Ectodermal cell (in vitro differentiated cells): ENCODE data around the gene HCN2.

Experiments
- H3K27ac ChIP-seq: 2 replicates; pipeline ENCODE4 v1.7.0; 2013; ENCODE audit warnings: mild to moderate bottlenecking, low read depth, low read length; ENCODE audit not compliant: insufficient read depth, poor library complexity, severe bottlenecking
- H3K27me3 ChIP-seq: 2 replicates; pipeline ENCODE4 v1.7.0; 2013; ENCODE audit warnings: mild to moderate bottlenecking, low read length; ENCODE audit not compliant: insufficient read depth, control insufficient read depth, poor library complexity, severe bottlenecking
- H3K36me3 ChIP-seq: one replicate; pipeline ENCODE4 v1.7.0; 2013; ENCODE audit warnings: low read length; ENCODE audit not compliant: control insufficient read depth, insufficient read depth
- H3K4me1 ChIP-seq: one replicate; pipeline ENCODE4 v1.7.0; 2013; ENCODE audit warnings: low read length; ENCODE audit not compliant: control insufficient read depth, insufficient read depth
- H3K4me3 ChIP-seq: 2 replicates; pipeline ENCODE4 v1.7.0; 2013; ENCODE audit warnings: low read depth, low read length, control low read depth; ENCODE audit not compliant: insufficient read depth
- H3K9me3 ChIP-seq: 2 replicates; pipeline ENCODE4 v1.7.0; 2013; ENCODE audit warnings: mild to moderate bottlenecking, low read length, moderate library complexity; ENCODE audit not compliant: control insufficient read depth
- WGBS, 2 experiments: methylation state at CpG; one replicate each; pipeline ENCODE4 v1.1.7; 2013; ENCODE audit warnings: missing lambda C conversion rate in 2 of 2; 5-methylcytosine and 5-hydroxymethylcytosine counted together

Gene HCN2

DNA sequence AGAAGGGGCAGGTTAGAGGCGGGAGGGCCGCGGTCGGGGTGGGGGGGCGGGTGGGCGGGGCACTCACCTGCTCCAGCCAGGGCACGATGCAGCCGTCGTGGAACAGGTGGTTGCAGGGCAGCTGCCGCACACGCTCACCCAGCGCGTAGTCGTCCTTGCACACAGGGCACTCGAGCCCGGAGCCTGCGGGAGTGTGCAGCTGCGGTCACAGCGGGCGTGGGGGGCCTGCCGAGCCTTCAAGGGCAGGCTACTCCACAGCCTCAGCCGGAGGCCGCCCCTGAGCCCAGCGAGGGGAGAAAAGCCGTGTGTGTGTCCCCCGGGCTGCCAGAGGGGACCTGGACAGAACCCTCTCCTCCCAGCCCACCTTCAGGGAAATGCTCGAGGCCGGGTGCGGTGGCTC lies 58.6 kb downstream of the HCN2 start:
- Histone ChIP-seq H3K4me3 (no peak overlapping the region), H3K36me3 (peaks cover 16% of the 10 kb centered on the region), H3K4me1 (no peaks in the 10 kb centered on the region), H3K27me3 (no peaks in the 10 kb centered on the region), H3K27ac (no peak overlapping the region), H3K9me3 (no peaks in the 10 kb centered on the region)
- WGBS, 2 experiments: 94 to 95% methylated on average over 29 of the region's 29 CpGs

DNA sequence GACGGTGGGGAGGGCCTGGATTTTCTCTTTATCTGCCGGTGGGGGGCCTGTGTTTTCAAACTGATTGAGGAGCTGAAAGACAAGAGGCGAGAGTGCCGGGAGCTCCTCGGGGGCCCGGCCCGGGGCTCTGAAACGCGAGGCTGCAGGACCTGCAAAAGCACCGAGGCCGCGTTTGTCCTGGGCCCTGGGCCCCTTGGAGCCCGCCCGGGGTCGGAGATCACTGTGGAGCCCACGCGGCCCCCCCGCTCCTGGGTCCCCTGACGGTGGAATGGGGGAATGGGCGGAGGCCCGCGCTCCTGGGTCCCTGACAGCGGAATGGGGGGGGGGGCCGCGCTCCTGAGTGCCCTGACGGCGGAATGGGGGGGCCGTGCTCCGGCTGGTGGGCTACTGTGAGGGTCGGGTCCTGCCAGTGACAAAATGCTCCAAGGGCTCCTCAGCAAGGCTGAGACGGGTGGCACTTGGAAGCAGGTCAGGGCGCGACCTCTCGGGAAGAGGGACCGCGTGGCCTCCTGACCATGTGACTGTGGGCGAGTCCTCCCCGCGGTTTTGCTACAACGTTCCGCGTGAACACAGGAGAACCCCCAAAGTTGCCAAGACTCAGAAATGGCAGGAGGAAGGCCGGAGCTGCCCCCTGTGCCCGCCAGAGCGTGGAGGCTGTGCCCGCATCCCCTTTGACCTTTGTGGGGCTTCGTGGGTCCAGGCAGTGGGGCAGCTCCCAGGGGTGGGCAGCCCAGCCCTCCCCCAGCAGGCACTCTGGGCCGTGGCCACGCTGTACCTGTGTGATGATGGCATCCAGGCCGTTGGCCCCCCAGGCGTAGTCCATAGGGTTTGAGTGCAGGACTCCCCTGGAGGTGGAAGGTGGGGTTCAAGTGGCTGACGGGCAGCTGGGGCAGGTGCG lies 59.5 kb downstream of the HCN2 start:
- WGBS, 2 experiments: 95% methylated on average over 52 to 53 of the region's 53 CpGs
- H3K36me3 ChIP-seq: peaks cover 16% of the 10 kb centered on the region

DNA sequence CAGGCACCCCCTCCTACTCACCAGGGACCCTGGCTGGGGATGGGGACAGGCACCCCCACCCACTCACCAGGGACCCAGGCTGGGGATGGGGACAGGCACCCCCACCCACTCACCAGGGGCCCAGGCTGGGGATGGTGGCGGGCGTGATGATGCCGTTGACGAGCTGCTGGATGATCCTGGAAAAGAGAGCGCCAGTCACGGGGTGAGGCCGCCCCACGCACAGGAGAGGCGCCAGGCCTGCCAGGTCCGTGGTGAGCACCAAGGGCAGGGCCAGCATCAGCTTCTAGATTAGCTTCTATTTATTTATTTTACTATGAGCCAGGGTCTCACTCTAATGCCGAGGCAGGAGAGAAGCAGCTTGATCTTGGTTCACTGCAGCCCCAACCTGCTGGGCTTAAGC lies 60.4 kb downstream of the HCN2 start:
- Histone ChIP-seq H3K27ac (no peak overlapping the region), H3K4me3 (no peak overlapping the region), H3K27me3 (no peaks in the 10 kb centered on the region), H3K36me3 (peaks cover 16% of the 10 kb centered on the region), H3K9me3 (no peaks in the 10 kb centered on the region), H3K4me1 (no peaks in the 10 kb centered on the region)
- 95 to 98% methylated on average over 11 of the region's 11 CpGs for whole genome bisulfite sequencing, 2 experiments

More for the DNA sequence above, 59.5 kb downstream of the HCN2 start:
- Histone ChIP-seq H3K4me3 (no peak overlapping the region), H3K27me3 (no peaks in the 10 kb centered on the region), H3K4me1 (no peaks in the 10 kb centered on the region), H3K9me3 (no peaks in the 10 kb centered on the region), H3K27ac (no peak overlapping the region)

DNA sequence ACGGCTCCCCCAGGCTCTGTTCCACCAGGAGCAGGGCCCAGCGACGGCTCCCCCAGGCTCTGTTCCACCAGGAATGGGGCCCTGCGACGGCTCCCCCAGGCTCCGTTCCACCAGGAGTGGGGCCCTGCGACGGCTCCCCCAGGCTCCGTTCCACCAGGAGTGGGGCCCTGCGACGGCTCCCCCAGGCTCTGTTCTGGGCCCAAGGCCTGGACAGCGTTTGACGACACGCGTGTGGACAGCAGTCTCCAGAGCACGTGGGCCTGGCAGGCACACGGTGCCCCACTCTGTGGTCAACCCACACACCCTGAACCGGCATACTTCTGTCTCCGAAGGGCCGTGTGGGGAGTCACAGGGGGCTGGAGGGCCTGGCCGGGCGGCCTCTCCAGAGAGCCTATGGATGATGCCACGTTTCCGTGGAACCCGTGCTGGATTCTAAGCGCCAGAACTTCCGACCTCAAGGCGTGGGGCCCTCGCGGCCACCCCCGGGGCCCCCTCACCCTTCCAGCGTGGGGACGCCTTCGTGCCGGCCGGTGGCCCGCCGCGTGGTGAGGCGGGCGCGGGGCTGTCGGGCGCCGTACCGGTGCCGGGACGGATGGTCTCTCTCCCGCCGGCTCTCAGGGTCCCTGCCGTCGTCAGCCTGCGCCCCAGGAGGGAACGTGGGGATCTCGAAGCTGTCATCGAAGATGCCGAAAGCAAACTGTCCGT lies 61.6 kb downstream of the HCN2 start:
- 97% methylated on average over 58 of the region's 58 CpGs for WGBS, 2 experiments
- no peak overlapping the region for H3K4me3 ChIP-seq
- no peaks in the 10 kb centered on the region for H3K4me1 ChIP-seq
- peaks cover 16% of the 10 kb centered on the region for H3K36me3 ChIP-seq
- no peak overlapping the region for H3K27ac ChIP-seq
- H3K27me3 ChIP-seq: no peaks in the 10 kb centered on the region
- no peaks in the 10 kb centered on the region for H3K9me3 ChIP-seq

DNA sequence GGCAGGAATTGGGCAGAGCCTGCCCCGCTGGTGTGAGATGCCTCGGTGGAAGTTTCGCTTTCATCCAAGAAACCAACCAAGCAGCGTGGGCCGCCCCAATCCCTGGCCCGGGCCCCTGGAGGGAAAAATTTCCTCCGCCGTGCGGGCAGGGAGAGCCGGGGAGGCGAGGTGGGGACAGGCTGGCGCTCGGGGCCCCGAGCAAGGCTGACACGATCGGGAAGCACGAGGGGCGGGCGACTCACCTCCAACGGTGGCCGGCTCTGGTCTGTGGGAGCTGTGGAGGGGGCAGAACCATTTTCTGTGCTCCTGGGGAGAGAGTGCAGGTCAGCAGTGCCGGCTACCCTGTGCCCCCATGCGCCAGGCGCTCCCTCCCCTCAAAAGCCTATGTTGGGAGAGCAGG lies 62.3 kb downstream of the HCN2 start:
- Histone ChIP-seq H3K36me3 (peaks cover 16% of the 10 kb centered on the region), H3K27me3 (no peaks in the 10 kb centered on the region)
- WGBS, 2 experiments: 92 to 93% methylated on average over 24 of the region's 24 CpGs

DNA sequence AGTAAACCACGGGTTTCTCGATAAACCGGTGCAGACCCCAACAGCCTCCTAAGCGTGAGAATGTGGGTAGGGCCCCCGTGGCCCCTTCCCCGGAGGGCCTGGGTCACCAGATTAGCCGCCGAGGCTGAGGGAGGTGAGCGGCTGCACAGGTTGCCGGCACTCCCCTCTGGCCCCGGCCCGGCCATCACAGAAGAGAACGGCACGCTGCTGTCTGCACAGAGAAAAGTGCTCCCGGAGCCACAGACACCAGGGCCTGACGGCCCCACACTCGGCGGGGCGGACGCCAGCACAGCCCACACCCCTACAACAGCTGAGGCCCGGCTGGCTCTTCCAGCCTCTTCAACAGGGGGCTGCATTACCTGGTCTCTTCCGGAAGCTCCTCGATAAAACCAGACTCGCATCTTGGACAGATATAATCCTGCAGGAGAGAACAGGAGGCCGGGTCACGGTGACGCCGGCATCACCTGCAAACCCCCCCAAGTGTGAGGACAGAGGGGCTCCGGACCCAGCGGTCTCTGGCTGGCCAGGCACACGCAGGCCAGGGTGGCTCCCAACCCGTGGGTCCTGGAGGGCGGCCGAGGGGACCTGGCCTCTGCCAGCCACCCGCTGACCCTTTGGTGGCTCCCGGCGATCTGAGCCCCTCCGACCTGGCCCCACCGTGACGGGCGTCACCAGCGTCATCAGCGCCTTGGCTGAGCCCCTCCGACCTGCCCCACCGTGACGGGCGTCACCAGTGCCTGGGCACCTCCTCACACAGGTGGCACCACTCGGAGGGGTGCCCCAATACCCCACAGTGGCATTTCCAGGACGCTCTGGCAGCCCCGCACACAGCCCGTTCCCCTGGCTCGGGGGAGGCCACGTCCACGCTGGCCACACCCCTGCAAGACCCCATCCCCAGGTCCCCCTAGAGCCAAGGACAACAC lies 63.0 kb downstream of the HCN2 start:
- no peaks in the 10 kb centered on the region for H3K9me3 ChIP-seq
- H3K27ac ChIP-seq: no peak overlapping the region
- H3K36me3 ChIP-seq: peaks cover 16% of the 10 kb centered on the region
- 95 to 96% methylated on average over 54 of the region's 54 CpGs for WGBS, 2 experiments
- no peak overlapping the region for H3K4me3 ChIP-seq
- no peaks in the 10 kb centered on the region for H3K27me3 ChIP-seq
- no peaks in the 10 kb centered on the region for H3K4me1 ChIP-seq

More for the DNA sequence above, 62.3 kb downstream of the HCN2 start:
- no peaks in the 10 kb centered on the region for H3K4me1 ChIP-seq
- H3K9me3 ChIP-seq: no peaks in the 10 kb centered on the region
- H3K4me3 ChIP-seq: no peak overlapping the region
- no peak overlapping the region for H3K27ac ChIP-seq

DNA sequence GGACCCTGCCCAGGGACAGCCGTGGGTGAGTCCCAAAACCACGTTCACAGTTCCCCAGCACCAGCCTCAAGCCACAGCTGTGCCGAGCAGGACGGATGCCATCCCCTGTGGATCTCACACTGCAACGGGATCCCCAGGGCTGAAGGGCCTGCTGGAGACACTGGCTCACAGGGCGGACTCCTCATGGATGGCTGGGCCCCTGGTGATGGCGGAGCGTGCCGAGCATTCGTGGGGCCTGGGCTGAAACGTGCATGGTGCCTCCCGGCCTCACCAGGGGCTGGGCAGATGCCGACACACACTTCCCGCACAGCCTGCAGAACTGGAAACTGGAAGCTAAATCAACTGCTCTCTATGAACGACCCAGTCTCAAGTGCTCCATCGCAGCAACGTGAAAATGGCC lies 63.7 kb downstream of the HCN2 start:
- H3K4me3 ChIP-seq: no peak overlapping the region
- H3K36me3 ChIP-seq: peaks cover 16% of the 10 kb centered on the region
- no peaks in the 10 kb centered on the region for H3K27me3 ChIP-seq
- no peak overlapping the region for H3K27ac ChIP-seq
- no peaks in the 10 kb centered on the region for H3K9me3 ChIP-seq
- 96 to 97% methylated on average over 17 of the region's 17 CpGs for WGBS, 2 experiments
- H3K4me1 ChIP-seq: no peaks in the 10 kb centered on the region

DNA sequence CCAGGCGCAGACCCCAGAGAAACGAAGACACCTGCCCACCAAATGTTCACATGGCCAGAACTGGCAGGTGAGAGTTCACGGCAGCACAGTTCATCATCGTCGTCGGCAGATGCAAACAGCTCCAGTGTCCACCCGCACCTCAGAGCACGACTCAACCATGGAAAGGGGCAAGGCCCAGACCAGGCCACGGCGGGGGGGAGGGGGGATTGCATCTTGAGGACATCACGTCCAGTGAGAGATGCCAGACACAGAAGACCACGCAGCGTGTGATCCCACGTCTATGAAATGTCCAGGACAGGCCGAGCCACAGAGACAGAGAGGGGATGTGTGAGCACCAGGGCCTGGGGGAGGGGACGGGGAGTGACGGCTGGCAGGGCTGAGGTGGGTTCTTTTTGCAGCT lies 66.0 kb downstream of the HCN2 start:
- peaks cover 5% of the 10 kb centered on the region for H3K4me1 ChIP-seq
- no peak overlapping the region for H3K27ac ChIP-seq
- WGBS, 2 experiments: 94 to 96% methylated on average over 17 of the region's 17 CpGs
- no peaks in the 10 kb centered on the region for H3K9me3 ChIP-seq
- H3K36me3 ChIP-seq: peaks cover 15% of the 10 kb centered on the region
- no peaks in the 10 kb centered on the region for H3K27me3 ChIP-seq
- H3K4me3 ChIP-seq: no peak overlapping the region

DNA sequence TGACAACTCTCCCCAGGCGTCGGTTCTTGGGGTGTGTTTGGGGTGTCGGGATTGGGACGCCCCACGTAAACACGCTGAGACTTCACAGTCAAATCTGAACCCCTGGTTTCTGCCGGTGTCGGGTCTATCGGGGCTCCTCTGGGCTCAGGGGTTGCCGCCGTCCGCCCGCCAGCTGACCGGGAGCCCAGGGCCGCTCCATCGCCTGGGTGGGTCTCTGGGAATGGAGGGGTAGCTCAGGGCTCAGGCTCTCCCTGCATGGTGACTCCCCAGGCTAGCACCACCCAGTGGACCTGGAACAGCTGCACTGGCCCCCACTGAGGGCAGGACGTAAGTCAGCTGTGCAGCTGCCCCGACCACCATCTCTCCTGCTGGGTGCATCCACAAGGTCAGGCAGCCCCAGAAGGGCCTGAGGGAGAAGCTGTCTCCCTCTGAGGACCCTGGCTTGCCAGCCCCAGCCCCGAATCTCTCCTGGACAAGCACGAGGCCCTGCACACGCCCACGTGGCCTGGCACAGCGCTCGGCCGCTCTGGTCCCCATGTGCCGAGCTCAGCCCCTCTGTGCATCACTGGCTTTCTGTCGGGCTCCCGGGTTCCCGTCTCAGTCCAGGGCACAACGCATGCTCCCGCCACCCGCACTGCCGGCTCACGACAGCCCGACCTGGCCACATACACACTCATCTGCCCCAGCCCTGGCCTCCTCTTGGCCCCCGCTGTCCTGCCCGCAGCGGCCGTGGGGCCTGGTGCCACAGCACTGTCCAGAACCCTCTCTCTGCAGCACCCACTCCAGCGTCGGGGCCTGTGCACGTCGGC lies 67.3 kb downstream of the HCN2 start:
- Histone ChIP-seq H3K36me3 (peaks cover 5% of the 10 kb centered on the region), H3K27ac (no peak overlapping the region), H3K4me3 (no peak overlapping the region), H3K4me1 (peaks cover 18% of the 10 kb centered on the region), H3K27me3 (no peaks in the 10 kb centered on the region), H3K9me3 (no peaks in the 10 kb centered on the region)
- 93 to 94% methylated on average over 43 of the region's 43 CpGs for WGBS, 2 experiments
